GM18870 (cell line): ENCODE measurements around the gene DNAJB9.

ENCODE experiments used
- ATAC-seq: cut with Tn5 transposase; IDR thresholded peaks from one replicate; pipeline ENCODE4 v1.9.1; 2021; ENCODE audit warnings: moderate library complexity; ENCODE audit not compliant: unreplicated experiment

The DNAJB9 gene

DNA sequence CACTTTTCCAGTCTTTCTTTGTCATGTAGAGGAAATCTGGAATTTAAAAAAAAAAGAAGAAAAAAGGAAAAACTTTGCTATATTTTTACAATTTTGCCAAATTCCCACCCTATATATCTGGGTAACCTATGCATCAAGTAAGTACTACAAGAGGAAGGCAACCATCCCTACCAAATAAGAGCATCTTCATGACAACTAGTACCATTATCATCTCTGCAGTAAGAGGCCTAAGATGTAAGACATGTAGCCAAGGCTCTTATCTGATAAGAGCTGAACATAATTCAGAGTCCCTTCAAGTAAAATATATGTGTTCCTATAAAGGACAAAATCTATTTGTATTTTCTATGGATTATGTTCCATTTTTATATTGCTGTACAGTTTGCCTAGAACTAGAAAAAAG, 3.7 kb upstream of the DNAJB9 start:
- no peak for ATAC-seq

DNA sequence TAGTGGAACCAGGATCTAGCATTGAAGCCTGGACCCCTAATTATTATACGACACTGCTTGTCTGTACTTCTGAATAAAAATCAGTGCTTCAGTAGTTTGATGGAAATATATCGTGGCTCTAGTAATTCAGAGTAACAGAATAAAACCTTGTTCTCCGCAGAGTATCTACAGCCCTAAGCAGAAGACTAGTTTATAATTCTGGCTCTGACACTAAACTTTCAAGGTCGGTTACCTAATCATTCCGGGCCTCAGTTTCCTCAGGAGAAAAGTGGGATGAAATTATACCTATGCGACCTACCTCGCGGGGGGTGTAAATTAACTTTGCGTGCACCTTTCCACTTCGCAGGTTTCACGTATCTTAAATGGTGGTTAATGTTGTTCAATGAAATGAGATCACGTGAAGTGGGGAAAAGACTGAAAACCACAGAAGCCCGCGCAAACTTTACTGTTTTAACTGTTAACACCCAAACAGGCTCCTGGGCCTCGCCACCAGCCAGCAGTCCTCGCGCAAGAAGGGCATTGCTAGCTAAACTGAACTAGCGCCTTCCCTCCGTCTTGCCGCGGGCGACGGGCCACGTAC, 783 bp upstream of the DNAJB9 start:
- ATAC-seq = no peak

DNA sequence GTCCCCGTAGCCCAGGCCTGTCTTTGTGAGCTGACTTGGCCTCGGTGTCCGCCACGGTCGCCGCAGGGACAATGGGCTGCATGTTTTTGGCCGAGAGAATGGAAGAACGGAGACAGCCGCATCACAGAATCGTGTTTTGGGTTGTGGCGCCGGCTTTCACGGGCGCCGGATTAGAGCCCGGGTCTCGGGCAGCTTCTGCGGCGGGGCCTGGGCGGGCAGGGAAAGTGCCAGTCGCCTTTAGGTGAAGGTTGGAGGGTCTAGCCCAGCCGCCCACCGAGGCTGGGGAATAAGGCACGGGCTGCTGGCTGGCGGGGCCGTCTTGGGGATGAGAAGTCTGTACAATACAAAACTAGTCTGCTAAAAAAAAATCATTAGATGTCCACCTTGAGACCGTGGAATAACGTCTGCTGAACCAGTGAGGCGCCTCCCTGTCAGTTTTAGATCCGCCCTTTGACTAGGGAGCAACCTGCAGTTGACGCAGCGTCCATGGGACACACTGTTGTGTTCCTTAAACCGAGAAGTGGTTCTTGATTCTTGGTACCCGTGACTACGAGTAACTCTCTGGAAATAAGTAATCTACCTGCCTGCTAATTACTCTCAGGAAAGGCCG, 577 bp downstream of the DNAJB9 start:
- peak; percentile 30 for ATAC-seq

DNA sequence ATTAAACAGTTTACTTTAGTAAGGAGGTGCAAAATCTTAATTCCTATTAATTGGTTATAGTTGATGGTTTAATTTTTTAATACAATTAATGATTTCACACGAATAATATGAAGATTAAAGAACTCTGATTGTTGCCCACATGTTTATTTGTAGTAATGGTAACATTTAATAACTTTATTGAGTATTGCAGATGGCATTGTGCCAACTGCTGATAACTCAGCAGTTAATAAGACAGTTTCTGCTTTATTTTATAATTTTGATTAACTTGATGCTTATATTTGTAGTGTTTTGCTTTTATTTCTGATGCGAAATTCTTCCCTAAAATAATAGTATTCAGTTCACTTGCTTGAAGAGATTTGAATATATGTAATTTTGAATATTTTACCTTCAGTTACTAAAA, 2.8 kb downstream of the DNAJB9 start:
- no peak for ATAC-seq

DNA sequence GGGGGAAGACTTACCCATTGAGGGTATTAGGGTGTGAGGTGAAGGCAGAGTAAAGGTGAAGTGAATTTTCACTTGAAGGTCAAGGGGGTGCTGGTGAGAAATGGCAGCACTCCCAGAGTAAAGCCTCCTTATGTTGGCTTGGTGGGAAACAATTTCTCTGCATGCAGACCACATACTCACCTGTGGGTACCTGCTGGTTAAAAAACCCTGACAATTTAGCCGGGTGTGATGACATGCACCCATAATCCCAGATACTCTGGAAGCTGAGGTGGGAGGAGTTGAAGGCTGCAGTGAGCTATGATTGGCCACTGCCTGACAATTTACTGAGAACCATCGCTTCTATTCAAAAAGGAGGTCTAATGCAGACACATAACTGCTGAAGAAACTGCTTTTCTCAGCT, 5.5 kb downstream of the DNAJB9 start:
- no peak for ATAC-seq

DNA sequence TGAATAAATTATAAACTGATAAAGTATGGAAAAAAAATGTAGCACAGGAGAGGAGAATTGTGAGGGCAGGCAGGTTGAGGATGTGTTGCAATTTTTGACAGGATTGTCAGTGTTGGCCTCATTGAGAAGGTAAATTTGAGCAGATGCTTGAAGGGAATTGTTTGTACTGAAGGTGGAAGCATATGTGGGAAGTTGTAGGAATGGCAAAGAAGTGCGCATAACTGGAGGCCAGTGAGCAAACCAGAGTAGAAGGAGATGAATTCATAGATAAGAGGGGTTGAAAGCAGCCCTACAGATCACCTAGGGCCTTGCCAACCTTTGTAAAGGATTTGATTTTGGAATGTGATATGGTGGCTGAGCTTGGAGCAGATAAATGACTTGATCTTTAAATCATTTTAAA, 6.4 kb downstream of the DNAJB9 start:
- ATAC-seq = no peak

DNA sequence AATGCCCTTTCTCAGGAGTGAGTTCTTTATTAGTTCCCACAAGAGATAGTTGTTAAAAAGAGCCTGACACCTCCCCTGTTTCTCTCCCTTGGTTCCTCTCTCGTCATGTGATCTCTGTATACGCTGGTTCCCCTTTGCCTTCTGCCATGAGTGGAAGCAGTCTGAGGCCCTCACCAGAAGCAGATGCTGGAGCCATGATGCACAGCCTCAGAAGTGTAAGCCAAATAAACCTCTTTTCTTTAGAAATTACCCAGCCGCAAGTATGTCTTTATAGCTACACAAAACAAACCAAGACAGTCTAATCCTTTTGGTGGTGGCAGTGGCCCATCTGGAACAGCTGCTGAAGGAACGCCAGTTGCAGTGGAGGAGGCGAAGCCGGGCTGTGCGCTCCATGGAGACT, 9.3 kb downstream of the DNAJB9 start:
- ATAC-seq = no peak

DNA sequence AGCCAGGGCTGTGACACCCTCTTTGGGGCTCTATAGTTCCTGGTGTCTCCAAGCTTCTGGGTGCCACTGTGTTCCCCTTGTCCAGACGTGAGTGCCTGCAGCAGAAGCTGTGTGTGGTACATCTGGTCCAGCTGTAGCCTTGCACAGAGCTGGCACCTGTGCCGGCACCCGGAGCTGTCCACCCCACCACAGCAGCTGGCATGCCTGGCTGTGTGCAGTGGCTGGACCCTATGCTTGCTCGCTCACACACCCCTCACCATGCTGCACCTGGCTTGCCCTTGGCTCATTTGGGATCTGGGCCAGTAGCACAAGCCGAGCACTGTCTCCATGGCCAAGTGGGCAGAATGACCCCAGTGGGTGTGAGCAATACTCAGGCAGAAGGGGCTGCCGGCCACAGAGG, 10.6 kb downstream of the DNAJB9 start:
- ATAC-seq = no peak

DNA sequence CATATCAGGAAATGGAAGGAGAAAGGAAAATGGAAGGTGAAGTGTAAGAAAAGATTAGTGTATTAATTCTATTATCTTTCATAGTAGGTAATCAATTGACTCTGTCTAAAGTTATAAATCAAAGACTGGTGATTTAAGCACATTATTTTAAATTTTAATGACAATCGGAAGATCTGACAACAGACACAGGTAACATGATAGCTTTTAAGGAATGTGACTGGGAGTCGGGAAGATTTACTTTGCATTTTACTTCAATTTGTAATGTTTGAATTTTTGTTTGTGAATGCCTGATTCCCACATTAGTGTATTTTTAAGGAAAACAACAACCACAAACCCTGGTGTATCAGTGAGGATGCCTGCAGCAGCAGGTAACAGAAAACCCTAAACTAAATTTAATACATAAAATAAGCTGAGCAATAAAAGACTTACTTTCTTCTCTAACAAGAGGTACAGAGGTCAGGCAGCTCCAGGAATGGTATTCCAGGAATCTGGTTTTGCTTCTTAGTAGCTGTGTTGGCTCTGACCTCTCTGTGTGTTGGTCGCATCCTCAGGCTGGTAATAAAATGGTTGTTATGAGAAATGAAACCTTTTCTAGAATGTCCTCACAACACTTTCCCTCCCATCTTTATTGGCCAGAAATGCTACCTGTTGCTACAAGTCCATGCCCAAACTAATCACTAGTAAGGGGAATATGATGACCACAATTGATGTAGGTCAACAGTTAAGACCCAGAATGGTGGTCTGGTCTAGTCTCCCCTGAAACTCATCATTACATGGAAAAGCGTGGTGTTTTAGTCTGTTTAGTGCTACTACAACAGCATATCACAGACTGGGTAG, 12.2 kb downstream of the DNAJB9 start:
- ATAC-seq = no peak

DNA sequence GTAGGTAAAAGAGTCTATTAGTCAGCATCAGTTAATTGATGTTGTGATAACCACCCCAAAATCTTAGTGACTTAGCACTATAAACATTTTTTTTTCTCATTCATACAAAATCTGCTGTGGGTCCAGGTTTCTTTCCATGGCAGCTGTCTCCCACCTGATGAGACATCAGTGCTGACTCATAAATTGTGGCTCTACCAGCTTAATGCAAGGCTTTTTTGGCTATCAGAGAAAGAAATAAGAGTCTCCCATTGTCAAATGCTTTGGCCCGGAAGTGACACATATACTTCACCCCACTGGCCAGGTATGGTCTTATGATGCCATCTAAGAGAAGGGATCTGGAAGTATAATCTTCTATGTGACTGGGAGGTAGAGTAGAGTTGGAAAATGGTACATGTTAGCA, 14.5 kb downstream of the DNAJB9 start:
- ATAC-seq = no peak

DNA sequence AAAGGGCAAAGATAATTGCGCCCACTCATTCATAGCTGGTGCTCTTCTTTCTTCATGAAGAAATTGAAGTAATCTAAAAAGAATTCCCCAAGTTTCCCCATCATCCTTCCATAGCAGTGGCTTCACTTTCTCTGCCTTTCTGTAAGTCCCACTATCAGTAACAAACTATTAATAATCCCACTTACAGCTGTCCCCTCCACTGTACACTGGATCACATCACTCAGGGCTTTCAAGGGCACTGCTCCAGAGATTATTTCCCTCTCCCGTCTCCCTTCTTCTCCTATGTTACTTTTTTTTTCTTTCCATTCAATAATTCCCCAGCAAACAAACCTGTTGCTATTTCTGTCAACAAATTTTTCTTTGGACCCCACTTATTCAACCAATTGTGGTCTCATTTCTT, 16.2 kb downstream of the DNAJB9 start:
- no peak for ATAC-seq

DNA sequence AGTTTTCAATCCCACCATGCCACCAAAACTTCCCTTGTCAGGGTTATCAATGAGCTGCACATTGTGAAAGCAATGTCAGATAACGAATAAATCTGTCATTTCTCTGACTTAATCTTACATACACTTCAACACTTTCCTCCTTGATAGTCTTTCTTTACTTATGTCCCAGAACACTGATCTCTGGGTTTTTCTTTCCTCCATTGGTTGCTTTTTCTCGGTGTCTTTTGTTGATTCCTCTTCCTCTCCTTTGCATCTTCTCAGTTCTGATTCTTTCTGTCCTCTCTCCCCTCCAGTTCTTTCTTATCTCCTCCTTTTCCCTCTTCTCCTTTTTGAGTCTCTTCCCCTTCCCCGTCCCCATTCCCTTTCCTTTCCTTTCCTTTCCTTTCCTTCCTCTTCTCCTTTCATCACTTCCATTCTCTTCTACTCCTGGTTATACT, 16.6 kb downstream of the DNAJB9 start:
- no peak for ATAC-seq

DNA sequence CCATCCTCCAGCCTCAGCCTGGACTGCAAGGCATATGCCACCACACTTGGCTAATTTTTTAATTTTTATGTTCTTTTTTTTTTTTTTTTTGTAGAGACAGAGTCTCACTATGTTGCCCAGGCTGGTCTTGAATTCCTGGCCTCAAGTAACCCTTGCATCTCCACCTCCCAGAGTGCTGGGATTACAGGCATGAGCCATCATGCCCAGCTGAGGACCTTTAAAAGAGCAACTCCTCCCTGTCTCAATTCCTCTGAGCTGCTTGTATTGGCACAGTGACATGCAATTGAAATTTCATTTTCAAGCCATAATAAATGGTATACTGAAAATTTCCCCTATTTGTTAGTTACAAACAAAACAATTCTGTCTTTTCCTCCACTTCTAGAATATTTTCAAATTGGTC, 19.5 kb downstream of the DNAJB9 start:
- no peak for ATAC-seq

DNA sequence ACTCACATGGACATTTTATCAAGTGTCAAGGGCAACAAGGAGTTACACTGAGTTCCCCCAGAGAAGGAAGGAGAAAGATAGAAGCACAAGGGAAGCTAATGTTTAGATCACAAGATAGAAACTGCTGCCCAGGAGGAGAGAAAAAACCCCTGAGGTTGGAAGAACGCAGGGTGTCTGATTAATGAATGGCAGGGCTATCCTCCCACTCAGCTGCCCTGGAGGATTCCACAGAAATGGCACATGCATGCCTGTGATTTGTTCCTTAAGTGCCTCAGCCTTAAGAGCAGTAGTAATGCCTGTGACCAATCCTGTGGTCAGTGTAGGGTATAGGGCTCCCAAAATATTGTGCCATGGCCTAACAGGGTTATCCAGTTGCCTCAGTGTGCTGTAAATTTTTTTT, 20.2 kb downstream of the DNAJB9 start:
- no peak for ATAC-seq

DNA sequence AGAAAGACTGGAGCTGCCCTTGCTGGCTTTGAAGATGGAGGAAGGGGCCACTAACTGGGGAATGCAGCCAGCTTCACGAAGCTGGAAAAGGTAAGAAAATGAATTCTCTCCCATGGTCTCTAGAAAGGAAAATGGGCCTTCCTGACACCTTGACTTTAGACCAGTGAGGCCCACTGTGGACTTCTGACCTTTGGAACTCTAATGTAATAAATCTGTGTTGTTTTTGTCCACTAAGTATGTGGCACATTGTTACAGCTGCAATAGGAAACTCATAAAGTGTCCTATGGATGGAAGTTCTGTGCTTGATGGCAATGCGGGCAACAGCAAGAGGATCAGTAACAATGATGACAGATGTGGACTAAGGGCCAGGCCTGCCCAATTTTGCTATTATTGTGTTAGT, 20.9 kb downstream of the DNAJB9 start:
- ATAC-seq = no peak

DNA sequence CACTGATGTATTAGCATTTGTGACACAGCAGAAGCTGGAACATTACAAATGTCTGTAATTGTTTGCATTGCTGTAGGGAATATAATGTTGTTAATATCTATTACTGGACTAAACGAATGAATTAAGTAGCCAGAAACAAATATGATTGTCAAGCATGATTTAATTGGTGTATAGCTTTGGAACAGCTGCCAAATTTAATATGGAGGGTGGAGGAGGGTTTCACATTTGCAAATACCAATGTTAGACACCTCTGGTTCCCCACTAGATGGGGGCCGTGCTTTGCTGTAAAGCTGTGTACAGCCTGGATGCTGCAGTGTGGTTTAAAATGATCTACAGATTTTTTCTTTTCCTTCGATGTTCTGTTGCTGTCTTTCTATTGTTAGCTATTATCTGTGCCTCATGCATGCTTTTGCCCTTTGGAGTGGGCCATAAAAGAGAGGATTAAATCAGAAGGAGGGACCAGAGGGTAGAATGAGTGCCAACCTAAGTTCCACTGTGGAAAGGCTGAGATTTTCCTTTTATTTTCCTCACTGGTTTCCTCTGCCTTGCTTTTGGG, 23.1 kb downstream of the DNAJB9 start:
- ATAC-seq = no peak

DNA sequence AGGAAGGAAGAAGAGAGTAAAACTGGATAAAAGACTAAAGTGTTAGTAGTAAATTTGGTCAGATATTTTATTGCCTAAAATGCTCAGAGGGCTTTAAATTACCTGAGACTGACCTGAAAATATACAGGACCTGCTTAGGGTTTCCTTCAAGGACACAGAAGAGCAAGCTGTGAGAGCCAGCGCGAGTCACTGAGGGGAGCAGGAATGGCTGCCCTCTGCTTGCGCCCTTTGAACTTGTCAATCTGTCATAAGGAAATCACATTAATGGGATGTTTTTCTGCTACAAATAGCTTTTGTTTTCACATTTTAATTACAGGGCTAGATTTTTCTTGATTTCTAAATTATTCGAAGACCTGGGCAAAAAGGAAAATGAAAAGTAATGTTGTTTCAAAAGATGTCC, 26.9 kb downstream of the DNAJB9 start:
- ATAC-seq = no peak

DNA sequence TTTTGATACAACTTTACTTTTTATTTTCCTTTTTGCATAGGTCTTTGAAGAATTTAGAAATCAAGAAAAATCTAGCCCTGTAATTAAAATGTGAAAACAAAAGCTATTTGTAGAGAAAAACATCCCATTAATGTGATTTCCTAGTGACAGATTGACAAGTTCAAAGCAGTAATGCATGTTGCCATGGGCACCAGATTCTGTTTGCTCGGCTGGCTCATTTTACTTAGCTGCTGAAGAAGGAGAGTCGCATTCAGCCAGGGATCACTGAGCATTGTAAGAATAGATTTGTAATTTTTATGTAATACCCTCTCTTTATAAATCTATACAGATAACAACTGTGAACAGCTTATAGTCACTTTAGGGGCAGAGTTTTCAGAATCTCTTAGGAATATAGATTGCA, 28.5 kb downstream of the DNAJB9 start:
- no peak for ATAC-seq

DNA sequence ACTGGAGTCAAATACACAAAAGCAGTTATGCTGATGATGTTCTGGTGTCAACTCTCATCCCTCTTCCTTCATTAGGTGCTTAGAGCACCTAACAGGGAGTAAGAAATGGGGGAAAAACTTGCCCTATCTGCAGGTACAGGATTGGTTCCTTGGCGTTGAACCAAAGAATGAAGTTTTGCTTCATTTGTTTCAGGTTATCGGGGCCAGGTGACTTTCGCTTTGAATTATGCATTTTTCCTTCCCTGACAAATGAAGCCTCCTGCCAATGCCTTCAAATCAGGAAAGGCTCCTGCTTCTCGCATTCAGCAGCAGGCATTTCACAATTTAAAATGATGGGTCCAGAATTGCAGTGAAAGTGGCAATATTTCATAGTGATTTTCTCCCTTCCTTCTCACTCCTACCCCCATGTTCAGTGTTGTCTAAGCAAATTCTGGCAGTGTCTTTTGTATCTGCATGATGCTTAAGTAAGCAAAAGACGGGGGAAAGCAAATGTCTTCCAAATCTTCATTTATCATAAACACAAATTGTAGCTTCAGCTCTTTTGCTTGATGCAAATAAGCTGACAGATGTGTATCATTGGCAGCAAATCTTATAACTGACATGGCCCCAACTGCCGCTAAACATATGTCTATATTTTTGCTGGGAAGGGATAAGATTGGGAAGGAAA, 29.4 kb downstream of the DNAJB9 start:
- no peak for ATAC-seq

DNA sequence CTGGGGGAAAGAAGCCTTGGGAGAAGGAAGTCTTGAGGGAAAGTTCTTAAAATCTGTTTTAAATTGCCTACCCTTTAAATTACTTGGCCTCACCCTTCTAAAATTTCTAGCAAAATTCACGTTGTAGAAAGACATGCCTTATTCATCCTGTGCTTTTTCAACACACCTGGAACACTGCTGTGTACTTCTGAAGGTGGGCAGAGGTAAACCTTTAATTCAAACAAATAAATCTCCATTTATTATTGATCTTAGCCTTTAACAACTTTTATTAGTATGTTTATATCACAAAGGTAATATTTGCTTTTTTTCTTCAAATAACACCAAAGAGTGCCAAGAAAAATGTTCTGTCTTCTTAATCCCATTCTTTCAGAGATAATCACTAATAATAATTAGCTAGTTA, 30.7 kb downstream of the DNAJB9 start:
- ATAC-seq = no peak

DNA sequence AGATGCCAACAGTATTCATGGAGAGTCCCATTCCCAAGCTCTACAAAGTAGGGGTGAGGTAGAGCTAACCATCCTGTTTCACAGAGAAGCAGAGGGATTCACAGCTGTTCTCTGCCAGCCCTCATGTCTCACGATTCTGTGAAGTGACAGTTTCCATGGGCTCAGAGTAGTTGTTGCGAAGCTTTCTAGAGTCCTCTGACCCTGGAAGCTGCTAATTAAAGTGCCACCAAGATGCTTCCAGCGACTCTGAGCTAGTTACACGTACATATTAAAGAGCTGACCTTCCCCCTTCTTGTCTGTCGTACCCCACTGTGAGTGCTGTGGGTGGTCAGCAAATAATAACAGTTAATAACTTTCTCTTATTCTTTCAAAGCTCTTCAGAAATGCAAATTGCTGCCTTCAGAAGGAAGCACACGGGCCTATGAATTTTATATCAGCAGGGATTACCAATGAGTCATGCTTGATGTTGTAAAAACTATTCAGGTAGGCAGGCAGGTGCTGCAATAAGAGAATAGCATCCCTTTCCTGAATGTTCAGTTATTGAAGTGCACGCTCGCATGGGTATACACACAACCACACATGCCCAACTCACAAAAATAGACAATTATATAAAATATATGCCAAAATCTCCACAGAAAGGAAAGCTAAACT, 34.1 kb downstream of the DNAJB9 start:
- ATAC-seq = no peak
